CD4-positive, alpha-beta T cell (primary cell): ENCODE measurements around the gene TM2D3. TPM values are rescaled to one million over a fixed set of nuclear protein-coding genes. Genes with fewer than 3 reads are reported as not detected.

Experiments used
- ATAC-seq: fragments of 200-7000 bp; cut with Tn5 transposase; one replicate; pipeline ENCODE4 v1.10.0; 2022; ENCODE audit warnings: mild to moderate bottlenecking; ENCODE audit not compliant: poor library complexity
- CTCF ChIA-PET: fragments of 350-600 bp; sonication (Branson Sonifier 250); formaldehyde crosslinking; loops from one replicate; lab custom pipeline; 2021; ENCODE audit warnings: antibody characterized with exemption, inconsistent platforms; lab: Charles Lee
- POLR2A ChIA-PET: fragments of 350-600 bp; sonication (Branson Sonifier 250); formaldehyde crosslinking; loops from one replicate; lab custom pipeline; 2021; ENCODE audit warnings: antibody characterized with exemption, inconsistent platforms; lab: Charles Lee
- DNase-seq, 14 experiments: peaks; one replicate each; pipeline ENCODE4 v3.0.0-alpha.2; 2013 to 2020; ENCODE audit warnings: mixed read lengths in 2 of 14
- H3K27ac ChIP-seq, 2 donors: one replicate each; pipeline versions ENCODE4 v1.5.1 to v1.7.0; 2013; ENCODE audit warnings: low read length in 2 of 2, low read depth in 1 of 2, mild to moderate bottlenecking in 1 of 2
- H3K27me3 ChIP-seq, 2 experiments: 1 replicate in 1 of 2; 2 replicates in 1 of 2; pipeline versions ENCODE4 v1.6.1 to v1.7.0; 2013; ENCODE audit warnings: low read length in 2 of 2, control low read depth in 1 of 2, mild to moderate bottlenecking in 1 of 2, moderate library complexity in 1 of 2; ENCODE audit not compliant: insufficient read depth in 2 of 2, control insufficient read depth in 1 of 2
- H3K36me3 ChIP-seq: one replicate; pipeline ENCODE4 v1.6.1; 2013; ENCODE audit warnings: low read length, control low read depth; ENCODE audit not compliant: insufficient read depth
- H3K4me1 ChIP-seq: one replicate; pipeline ENCODE4 v1.6.1; 2013; ENCODE audit warnings: low read length, control low read depth; ENCODE audit not compliant: insufficient read depth
- H3K4me3 ChIP-seq: one replicate; pipeline ENCODE4 v1.5.1; 2013; ENCODE audit warnings: mild to moderate bottlenecking, low read length, moderate library complexity
- H3K9me3 ChIP-seq, 2 experiments: 1 replicate in 1 of 2; 2 replicates in 1 of 2; pipeline versions ENCODE4 v1.6.1 to v1.7.0; 2013; ENCODE audit warnings: low read length in 2 of 2, mild to moderate bottlenecking in 2 of 2, control low read depth in 1 of 2, moderate library complexity in 1 of 2; ENCODE audit not compliant: control insufficient read depth in 1 of 2, insufficient read depth in 1 of 2
- H3K27ac Mint-ChIP-seq: one replicate; pipeline ENCODE4 v1.8.0; 2020; ENCODE audit warnings: mixed read lengths
- H3K27me3 Mint-ChIP-seq: one replicate; pipeline ENCODE4 v1.8.0; 2021; ENCODE audit warnings: mixed read lengths
- H3K36me3 Mint-ChIP-seq: one replicate; pipeline ENCODE4 v1.8.0; 2021; ENCODE audit warnings: low read depth, mixed read lengths
- H3K4me1 Mint-ChIP-seq: one replicate; pipeline ENCODE4 v1.8.0; 2021; ENCODE audit warnings: low read depth, mixed read lengths
- H3K4me3 Mint-ChIP-seq: one replicate; pipeline ENCODE4 v1.8.0; 2020; ENCODE audit warnings: mild to moderate bottlenecking, mixed read lengths
- H3K9me3 Mint-ChIP-seq: one replicate; pipeline ENCODE4 v1.8.0; 2020; ENCODE audit warnings: mixed read lengths
- intact Hi-C, 2 experiments: fragments of 100-400 bp; cut with DNase I in 1 of 2; cut with micrococcal nuclease in 1 of 2; formaldehyde crosslinking; loops; one replicate each; pipeline versions ENCODE4 v1.15.1 to v1.9.0; 2023 to 2025; cut with DNase I, micrococcal nuclease
- total RNA-seq, 174 experiments: library from RNA in 2 of 174; stranded (reverse) in 2 of 174; gene quantifications; one replicate each; pipeline ENCODE4 v1.2.3 and lab custom pipeline; 2021 to 2026
- TF ChIP-seq, protein P1 (sequence below): fragments of 200-600 bp; IDR thresholded peaks from one replicate; pipeline ENCODE4 v1.8.0; 2022; ENCODE audit warnings: antibody characterized with exemption, mild to moderate bottlenecking

Gene TM2D3
- total RNA-seq, 2 experiments from 2014 or later, result 102 to 107 TPM

DNA sequence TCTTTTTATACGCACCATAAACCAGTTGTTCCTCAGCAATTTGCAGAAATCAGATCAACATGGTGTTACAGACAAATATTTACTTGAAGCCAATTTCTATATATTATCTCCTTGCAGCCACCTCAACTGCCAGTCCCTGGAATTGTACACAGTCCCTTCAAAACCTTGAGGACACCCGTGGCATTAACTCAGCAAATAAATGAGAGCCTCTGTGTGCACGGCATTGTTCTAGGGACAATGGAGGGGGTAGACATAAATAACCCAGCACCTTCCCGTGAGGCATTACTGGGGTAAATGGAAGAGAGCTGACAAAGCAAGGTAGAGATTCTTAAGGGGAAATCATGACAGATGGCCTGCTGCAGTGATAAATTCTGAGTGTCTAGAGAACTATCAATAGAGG lies 12.5 kb downstream of the TM2D3 start:
- TF ChIP-seq, protein P1, sequence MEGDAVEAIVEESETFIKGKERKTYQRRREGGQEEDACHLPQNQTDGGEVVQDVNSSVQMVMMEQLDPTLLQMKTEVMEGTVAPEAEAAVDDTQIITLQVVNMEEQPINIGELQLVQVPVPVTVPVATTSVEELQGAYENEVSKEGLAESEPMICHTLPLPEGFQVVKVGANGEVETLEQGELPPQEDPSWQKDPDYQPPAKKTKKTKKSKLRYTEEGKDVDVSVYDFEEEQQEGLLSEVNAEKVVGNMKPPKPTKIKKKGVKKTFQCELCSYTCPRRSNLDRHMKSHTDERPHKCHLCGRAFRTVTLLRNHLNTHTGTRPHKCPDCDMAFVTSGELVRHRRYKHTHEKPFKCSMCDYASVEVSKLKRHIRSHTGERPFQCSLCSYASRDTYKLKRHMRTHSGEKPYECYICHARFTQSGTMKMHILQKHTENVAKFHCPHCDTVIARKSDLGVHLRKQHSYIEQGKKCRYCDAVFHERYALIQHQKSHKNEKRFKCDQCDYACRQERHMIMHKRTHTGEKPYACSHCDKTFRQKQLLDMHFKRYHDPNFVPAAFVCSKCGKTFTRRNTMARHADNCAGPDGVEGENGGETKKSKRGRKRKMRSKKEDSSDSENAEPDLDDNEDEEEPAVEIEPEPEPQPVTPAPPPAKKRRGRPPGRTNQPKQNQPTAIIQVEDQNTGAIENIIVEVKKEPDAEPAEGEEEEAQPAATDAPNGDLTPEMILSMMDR, result no peak
- Histone ChIP-seq H3K36me3 (peaks cover 26% of the 10 kb centered on the region), H3K9me3 (no peaks in the 10 kb centered on the region), H3K4me1 (peaks cover 18% of the 10 kb centered on the region), H3K27me3 (no peaks in the 10 kb centered on the region), H3K27ac (no peak overlapping the region), H3K4me3 (no peak overlapping the region)
- intact Hi-C loops, result loop anchor here (2.0 to 10.0 kb wide), 6 partner anchors 341 to 1705 kb away; partner anchors contain the start of genes ASB7 (in 1 of the 2) and LINS1 (in 1 of the 2)
- Mint-ChIP-seq H3K4me3 (no peak overlapping the region), H3K27me3 (no peaks in the 10 kb centered on the region), H3K9me3 (no peaks in the 10 kb centered on the region), H3K4me1 (peaks cover 29% of the 10 kb centered on the region), H3K27ac (no peak overlapping the region), H3K36me3 (peaks cover 76% of the 10 kb centered on the region)
- ATAC-seq (no peak), DNase-seq (no peak)
- CTCF ChIA-PET, result interaction anchor here (2.2 kb wide), 1 partner anchor 340 kb away, joined by 8 read pairs; no protein-coding TSS in a partner anchor
- POLR2A ChIA-PET, result no interaction called here

DNA sequence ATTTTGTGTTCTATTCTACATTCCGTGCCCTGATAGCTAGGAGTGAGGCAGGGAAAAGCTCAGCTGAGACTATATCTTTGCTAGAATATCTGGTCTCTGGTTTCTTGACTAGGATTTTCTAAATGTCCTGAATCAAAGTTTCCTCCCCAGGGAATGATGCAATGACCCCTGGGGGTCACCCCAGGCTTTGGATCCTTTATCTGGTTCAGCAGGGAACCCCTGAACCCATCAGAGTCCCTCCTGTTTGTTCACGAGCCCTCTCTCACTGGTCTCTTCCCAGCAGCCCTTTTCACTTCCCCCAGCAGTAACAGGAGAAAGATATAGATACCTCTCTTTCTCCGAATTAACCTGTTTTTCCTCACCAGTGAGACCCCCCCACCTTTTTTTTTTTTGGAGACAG lies 14.3 kb downstream of the TM2D3 start:
- no peaks in the 10 kb centered on the region for H3K9me3 ChIP-seq
- Mint-ChIP-seq H3K36me3 (peaks cover 74% of the 10 kb centered on the region), H3K27ac (no peak overlapping the region)

DNA sequence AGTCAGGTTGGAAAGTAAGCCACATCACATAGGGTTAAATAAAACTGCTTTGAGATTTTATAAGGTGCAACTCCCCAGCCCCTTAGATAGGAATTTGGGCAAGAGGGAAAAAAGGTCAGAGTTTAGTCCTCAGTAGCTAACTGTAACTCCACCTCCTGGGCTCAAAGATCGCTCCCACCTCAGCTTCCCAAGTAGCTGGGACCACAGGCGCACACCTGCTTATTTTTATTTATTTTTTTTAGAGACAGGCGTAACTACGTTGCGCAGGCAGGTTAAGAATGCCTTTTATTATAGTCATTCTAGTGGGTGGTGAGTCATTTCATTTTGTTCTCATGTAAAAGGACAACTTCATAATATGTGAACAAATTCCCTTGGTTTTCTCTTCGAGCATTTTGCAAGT lies 14.7 kb downstream of the TM2D3 start:
- intact Hi-C loops, result no loop called here
- Mint-ChIP-seq H3K27me3 (no peaks in the 10 kb centered on the region), H3K4me3 (no peak overlapping the region), H3K4me1 (peaks cover 26% of the 10 kb centered on the region), H3K9me3 (no peaks in the 10 kb centered on the region), H3K27ac (no peak overlapping the region), H3K36me3 (peaks cover 74% of the 10 kb centered on the region)
- DNase-seq, result no peak
- Histone ChIP-seq H3K4me1 (peaks cover 12% of the 10 kb centered on the region), H3K27ac (no peak overlapping the region), H3K27me3 (no peaks in the 10 kb centered on the region), H3K9me3 (no peaks in the 10 kb centered on the region), H3K4me3 (no peak overlapping the region), H3K36me3 (peaks cover 22% of the 10 kb centered on the region)
- ATAC-seq, result no peak
- TF ChIP-seq, protein P1, result no peak
- CTCF ChIA-PET, result no interaction called here
- POLR2A ChIA-PET, result no interaction called here

More for the DNA sequence above, 14.3 kb downstream of the TM2D3 start:
- intact Hi-C loops, result no loop called here
- H3K36me3 ChIP-seq, result peaks cover 20% of the 10 kb centered on the region
- DNase-seq, result no peak
- H3K27ac ChIP-seq, result no peak overlapping the region
- ATAC-seq, result no peak
- Mint-ChIP-seq H3K4me3 (no peak overlapping the region), H3K27me3 (no peaks in the 10 kb centered on the region), H3K4me1 (peaks cover 29% of the 10 kb centered on the region), H3K9me3 (no peaks in the 10 kb centered on the region)
- ChIA-PET CTCF (no interaction called here), POLR2A (no interaction called here)
- no peaks in the 10 kb centered on the region for H3K27me3 ChIP-seq
- TF ChIP-seq, protein P1, result no peak
- H3K4me1 ChIP-seq, result peaks cover 15% of the 10 kb centered on the region
- no peak overlapping the region for H3K4me3 ChIP-seq
